Measurements from ENCODE around the gene TENT4A. TPM values are rescaled to one million over a fixed set of nuclear protein-coding genes. Genes with fewer than 3 reads are reported as not detected.

The TENT4A gene
- total RNA-seq, 2 experiments from 2014 or later: 39.0 to 46.1 TPM

DNA sequence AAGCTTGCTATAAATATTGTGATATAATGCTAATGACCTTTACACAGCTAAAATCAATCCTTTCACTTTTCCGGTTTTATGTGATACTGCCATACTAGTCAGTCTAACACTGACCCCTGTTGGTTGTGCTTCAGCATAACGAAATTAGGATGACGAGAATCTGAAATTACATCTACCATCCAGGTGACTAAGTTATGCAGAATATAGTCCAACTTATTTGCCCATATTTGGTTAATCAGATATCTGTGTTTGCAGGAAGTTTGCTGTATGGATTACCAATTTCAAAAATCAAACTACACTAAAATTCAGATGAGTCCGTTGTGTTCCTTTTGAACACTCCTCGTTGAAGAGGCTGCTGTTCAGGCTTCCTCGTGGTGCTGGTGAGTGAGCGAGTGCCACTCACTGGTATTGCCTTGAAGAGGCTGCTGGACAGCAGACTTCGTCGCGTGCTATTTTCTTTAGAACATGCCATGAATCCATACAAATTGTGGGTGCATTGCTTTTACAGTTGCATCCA is 32.5 kb downstream of the TENT4A start:
- POLR2A ChIA-PET: interaction anchor here (0.5 to 2.2 kb wide), 2 partner anchors 17 to 174 kb away, joined by 3 to 10 read pairs; no protein-coding TSS in a partner anchor
- peaks cover 98% of the 10 kb centered on the region for H3K36me3 ChIP-seq (ENCODE audit: insufficient read depth, low read length)

DNA sequence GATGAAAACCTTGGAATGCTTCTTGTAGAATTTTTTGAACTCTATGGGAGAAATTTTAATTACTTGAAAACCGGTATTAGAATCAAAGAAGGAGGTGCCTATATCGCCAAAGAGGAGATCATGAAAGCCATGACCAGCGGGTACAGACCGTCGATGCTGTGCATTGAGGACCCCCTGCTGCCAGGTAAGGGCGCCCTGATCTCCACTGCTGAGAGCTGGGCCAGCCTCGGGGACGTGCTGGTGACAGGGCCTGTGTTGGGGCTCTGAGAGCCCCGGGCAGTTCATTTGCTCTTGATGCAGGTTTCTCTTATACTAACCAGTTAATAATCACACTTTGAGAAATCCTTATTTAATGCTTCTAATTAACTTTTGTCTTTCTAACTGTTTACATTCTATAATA is 33.0 kb downstream of the TENT4A start:
- H3K27ac ChIP-seq (ENCODE audit: low read depth, low read length, poor library complexity, severe bottlenecking): no peak overlapping the region
- no TSS peak for BruUV-seq (replicated peaks)
- no peak overlapping the region for H2AFZ ChIP-seq (ENCODE audit: low read length)
- no peak overlapping the region for H3K4me2 ChIP-seq (ENCODE audit: low read length)
- intact Hi-C loops (cut with micrococcal nuclease; ENCODE audit: unreplicated experiment): loop anchor here (5.0 kb wide), 2 partner anchors 139 to 369 kb away; partner anchors contain the start of gene MED10
- peaks cover 99% of the 10 kb centered on the region for H3K36me3 ChIP-seq (ENCODE audit: insufficient read depth, low read length)
- DNase-seq (ENCODE audit: low spot score): no peak
- H3K4me3 ChIP-seq (ENCODE audit: low read depth, low read length, poor library complexity, severe bottlenecking): no peak overlapping the region
- H3K9me3 ChIP-seq (ENCODE audit: low read length): no peaks in the 10 kb centered on the region
- H3K79me2 ChIP-seq (ENCODE audit: insufficient read depth, low read depth, low read length): no peaks in the 10 kb centered on the region
- H3K9me2 ChIP-seq (ENCODE audit: insufficient read depth, low read length): no peaks in the 10 kb centered on the region
- H3K4me1 ChIP-seq (ENCODE audit: insufficient read depth, low read length, poor library complexity, severe bottlenecking): peaks cover 11% of the 10 kb centered on the region
- peaks cover 4% of the 10 kb centered on the region; the same call in 1 of the 2 replicates for H4K20me1 ChIP-seq (ENCODE audit: insufficient read depth, low read length)
- ChIA-PET CTCF (ENCODE audit: unreplicated experiment) (interaction anchor here (0.5 kb wide), 1 partner anchor 363 kb away, joined by 3 read pairs; no protein-coding TSS in a partner anchor), POLR2A (no interaction called here)
- no peak for TF ChIP-seq EZH2phosphoT487 (IDR thresholded peaks at IDR 0.05; ENCODE audit: borderline replicate concordance, low read depth, low read length)
- TF ChIP-seq, protein P1, sequence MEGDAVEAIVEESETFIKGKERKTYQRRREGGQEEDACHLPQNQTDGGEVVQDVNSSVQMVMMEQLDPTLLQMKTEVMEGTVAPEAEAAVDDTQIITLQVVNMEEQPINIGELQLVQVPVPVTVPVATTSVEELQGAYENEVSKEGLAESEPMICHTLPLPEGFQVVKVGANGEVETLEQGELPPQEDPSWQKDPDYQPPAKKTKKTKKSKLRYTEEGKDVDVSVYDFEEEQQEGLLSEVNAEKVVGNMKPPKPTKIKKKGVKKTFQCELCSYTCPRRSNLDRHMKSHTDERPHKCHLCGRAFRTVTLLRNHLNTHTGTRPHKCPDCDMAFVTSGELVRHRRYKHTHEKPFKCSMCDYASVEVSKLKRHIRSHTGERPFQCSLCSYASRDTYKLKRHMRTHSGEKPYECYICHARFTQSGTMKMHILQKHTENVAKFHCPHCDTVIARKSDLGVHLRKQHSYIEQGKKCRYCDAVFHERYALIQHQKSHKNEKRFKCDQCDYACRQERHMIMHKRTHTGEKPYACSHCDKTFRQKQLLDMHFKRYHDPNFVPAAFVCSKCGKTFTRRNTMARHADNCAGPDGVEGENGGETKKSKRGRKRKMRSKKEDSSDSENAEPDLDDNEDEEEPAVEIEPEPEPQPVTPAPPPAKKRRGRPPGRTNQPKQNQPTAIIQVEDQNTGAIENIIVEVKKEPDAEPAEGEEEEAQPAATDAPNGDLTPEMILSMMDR (conservative IDR thresholded peaks at IDR 0.05; ENCODE audit: low read length): no peak

More for the DNA sequence above, 32.5 kb downstream of the TENT4A start:
- peaks cover 11% of the 10 kb centered on the region for H3K4me1 ChIP-seq (ENCODE audit: insufficient read depth, low read length, poor library complexity, severe bottlenecking)
- H3K9me3 ChIP-seq (ENCODE audit: low read length): no peaks in the 10 kb centered on the region
- CTCF ChIA-PET (ENCODE audit: unreplicated experiment): interaction anchor here (0.5 to 1.4 kb wide), 2 partner anchors 37 to 363 kb away, joined by 3 read pairs; no protein-coding TSS in a partner anchor
- peaks cover 4% of the 10 kb centered on the region; the same call in 1 of the 2 replicates for H4K20me1 ChIP-seq (ENCODE audit: insufficient read depth, low read length)
- no peak overlapping the region for H3K27ac ChIP-seq (ENCODE audit: low read depth, low read length, poor library complexity, severe bottlenecking)
- BruUV-seq (replicated peaks): no TSS peak
- H3K9me2 ChIP-seq (ENCODE audit: insufficient read depth, low read length): no peaks in the 10 kb centered on the region
- peak; percentile 69 for DNase-seq (ENCODE audit: low spot score)
- TF ChIP-seq, protein P1 (conservative IDR thresholded peaks at IDR 0.05; ENCODE audit: low read length): peak; percentile 95
- TF ChIP-seq EZH2phosphoT487 (IDR thresholded peaks at IDR 0.05; ENCODE audit: borderline replicate concordance, low read depth, low read length): no peak
- intact Hi-C loops (cut with micrococcal nuclease; ENCODE audit: unreplicated experiment): loop anchor here (1.0 to 5.0 kb wide), 4 partner anchors 33 to 368 kb away; partner anchors contain the start of genes MED10, NSUN2, SRD5A1 and TENT4A
- H2AFZ ChIP-seq (ENCODE audit: low read length): no peak overlapping the region
- no peak overlapping the region for H3K4me2 ChIP-seq (ENCODE audit: low read length)
- no peak overlapping the region for H3K4me3 ChIP-seq (ENCODE audit: low read depth, low read length, poor library complexity, severe bottlenecking)
- H3K79me2 ChIP-seq (ENCODE audit: insufficient read depth, low read depth, low read length): no peaks in the 10 kb centered on the region

DNA sequence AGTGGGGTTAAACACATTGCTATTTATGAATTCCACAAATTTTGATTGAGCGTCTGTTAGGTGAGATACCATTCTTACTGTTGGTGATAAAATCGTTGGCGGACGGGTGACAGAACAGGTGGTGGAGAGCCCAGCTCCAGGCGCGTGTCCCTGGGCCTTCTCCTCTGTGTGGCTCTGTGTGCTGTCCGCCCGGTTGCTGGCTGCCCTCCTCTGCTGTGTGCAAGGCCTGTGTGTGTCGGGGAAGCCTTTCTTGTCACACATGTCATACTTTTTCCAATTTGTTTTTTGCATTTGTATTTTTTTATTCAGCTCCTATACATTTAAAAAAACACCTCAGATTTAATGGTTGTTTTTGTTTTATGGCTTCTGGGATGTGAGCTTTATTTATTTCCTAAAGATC is 33.9 kb downstream of the TENT4A start:
- BruUV-seq (replicated peaks): no TSS peak
- Histone ChIP-seq H3K4me1 (ENCODE audit: insufficient read depth, low read length, poor library complexity, severe bottlenecking) (peaks cover 11% of the 10 kb centered on the region), H3K36me3 (ENCODE audit: insufficient read depth, low read length) (peaks cover 99% of the 10 kb centered on the region), H3K4me3 (ENCODE audit: low read depth, low read length, poor library complexity, severe bottlenecking) (no peak overlapping the region), H4K20me1 (ENCODE audit: insufficient read depth, low read length) (peaks cover 4% of the 10 kb centered on the region; the same call in 1 of the 2 replicates), H3K9me3 (ENCODE audit: low read length) (no peaks in the 10 kb centered on the region), H3K4me2 (ENCODE audit: low read length) (no peak overlapping the region), H2AFZ (ENCODE audit: low read length) (no peak overlapping the region), H3K27ac (ENCODE audit: low read depth, low read length, poor library complexity, severe bottlenecking) (no peak overlapping the region), H3K79me2 (ENCODE audit: insufficient read depth, low read depth, low read length) (no peaks in the 10 kb centered on the region), H3K9me2 (ENCODE audit: insufficient read depth, low read length) (no peaks in the 10 kb centered on the region)
- TF ChIP-seq EZH2phosphoT487 (IDR thresholded peaks at IDR 0.05; ENCODE audit: borderline replicate concordance, low read depth, low read length): no peak
- TF ChIP-seq, protein P1 (conservative IDR thresholded peaks at IDR 0.05; ENCODE audit: low read length): no peak
- ChIA-PET CTCF (ENCODE audit: unreplicated experiment) (no interaction called here), POLR2A (no interaction called here)
- intact Hi-C loops (cut with micrococcal nuclease; ENCODE audit: unreplicated experiment): loop anchor here (5.0 kb wide), 2 partner anchors 140 to 370 kb away; partner anchors contain the start of gene MED10
- no peak for DNase-seq (ENCODE audit: low spot score)
